ENCODE results near the gene PLCG2.
A peak's percentile ranks its signal among the peaks of the same experiment; 100 is the strongest.
"Not testable (repeated sequence)": the region's sequence is repeated elsewhere in the genome, so short reads cannot be mapped to it uniquely, and the experiment has no call there.

The PLCG2 gene

GRCh38 chr16:81790830-81791435, 11.8 kb downstream of the PLCG2 start:
- peak; percentile 33 for FAIRE-seq

DNA sequence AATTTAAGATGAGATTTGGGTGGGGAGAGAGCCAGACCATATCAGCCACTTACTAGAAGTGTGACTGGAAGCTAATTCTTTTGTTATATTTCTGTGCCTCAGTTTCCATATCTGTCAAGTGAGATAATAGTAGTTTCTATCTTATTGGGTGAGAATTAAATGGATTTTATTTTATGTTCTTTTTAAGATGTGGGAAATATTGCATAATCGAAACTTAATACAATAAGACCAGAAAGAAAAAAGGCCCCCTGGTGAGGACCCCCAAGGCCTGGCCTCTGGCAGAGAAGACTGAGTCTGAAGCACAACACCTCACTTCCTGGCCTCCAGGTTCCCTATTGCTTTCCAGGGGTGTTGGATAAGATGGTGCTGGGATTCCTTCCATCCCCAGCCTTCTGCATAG, 13.7 kb downstream of the PLCG2 start:
- no peak for FAIRE-seq

DNA sequence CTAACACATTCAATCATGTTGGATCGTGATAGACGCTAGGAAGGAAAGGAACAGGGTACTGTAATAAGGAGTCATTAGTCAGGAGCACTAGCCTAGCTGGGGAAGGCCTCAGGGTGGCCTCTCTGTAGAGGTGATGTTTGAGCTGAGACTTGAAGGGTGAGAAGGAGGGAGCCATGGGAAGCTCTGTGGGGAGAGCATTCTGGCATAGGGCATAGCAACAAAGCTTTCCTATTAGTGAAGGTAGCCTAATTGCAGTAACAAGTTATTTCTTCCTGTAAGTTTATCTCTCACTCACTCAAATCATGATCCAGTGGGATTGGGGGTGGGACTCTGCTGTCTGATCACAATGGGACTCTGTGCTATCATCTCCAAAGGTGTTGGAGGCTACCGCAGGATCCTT, 16.1 kb downstream of the PLCG2 start:
- FAIRE-seq: no peak

GRCh38 chr16:81796035-81796434, 16.9 kb downstream of the PLCG2 start:
- FAIRE-seq: no peak

GRCh38 chr16:81796583-81797346, 17.7 kb downstream of the PLCG2 start:
- FAIRE-seq: no peak

DNA sequence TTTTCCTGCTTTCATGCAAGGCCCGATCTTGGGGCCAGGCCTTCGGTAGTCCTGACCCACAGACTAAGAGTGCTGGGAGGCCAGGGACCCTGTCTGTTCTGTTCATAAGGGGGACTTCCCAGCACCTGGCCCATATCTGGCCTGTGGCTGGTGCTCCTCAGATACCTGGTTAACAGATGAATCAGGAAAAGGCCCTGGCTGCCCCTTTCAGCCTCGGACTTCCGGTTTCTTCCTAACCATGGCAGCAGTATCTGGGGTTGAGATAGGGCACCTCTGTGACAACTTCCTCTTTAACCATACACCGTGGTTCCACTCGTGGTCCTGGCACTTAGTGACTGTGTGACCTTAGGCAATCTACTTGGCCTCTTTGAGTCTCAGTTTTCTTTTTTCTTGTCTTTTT, 18.4 kb downstream of the PLCG2 start:
- no peak for FAIRE-seq

GRCh38 chr16:81798311-81799137, 19.4 kb downstream of the PLCG2 start:
- no peak for FAIRE-seq

GRCh38 chr16:81799138-81799504, 20.0 kb downstream of the PLCG2 start:
- FAIRE-seq: no peak

GRCh38 chr16:81801724-81802123, 22.6 kb downstream of the PLCG2 start:
- FAIRE-seq: not testable (repeated sequence)

DNA sequence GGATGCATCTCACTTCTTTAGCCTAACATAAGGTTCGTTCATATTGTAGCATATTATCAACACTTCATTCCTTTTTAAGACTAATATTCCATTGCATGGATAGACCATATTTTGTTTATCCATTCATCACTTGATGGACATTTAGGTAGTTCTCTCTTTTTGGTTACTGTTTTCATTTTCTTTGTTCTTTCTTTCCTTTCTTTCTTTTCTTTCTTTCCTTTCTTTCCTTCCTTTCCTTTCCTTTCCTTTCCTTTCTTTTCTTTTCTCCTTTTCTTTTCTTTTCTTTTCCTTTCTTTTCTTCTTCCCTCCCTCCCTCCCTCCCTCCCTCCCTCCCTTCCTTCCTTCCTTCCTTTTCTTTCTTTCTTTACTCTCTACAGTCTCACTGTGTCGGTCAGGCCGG, 24.2 kb downstream of the PLCG2 start:
- FAIRE-seq: no peak

GRCh38 chr16:81804134-81804610, 25.1 kb downstream of the PLCG2 start:
- no peak for FAIRE-seq

DNA sequence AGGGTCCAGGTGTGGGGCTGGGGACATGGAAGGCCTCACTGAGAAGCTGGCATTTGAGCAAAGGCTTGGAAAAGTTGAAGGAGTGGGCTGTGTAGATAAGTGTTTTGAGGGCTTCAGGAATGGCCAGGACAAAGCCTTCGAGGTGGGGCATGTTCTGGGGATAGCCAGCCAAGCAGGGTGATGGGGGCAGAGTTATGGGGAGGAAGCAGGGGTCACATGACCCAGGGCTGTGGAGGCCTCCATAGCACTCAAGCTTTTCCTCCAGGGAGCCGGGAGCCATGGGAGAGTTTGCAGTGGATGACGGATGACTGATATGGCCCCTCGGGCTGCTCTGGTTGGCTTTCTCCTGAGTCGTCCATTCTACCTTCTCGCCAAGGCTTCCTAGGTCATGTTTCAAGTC, 27.6 kb downstream of the PLCG2 start:
- no peak for FAIRE-seq

- FAIRE-seq: no peak
Measured at GRCh38 chr16:81807767-81808358, 28.8 kb downstream of the PLCG2 start.

GRCh38 chr16:81808933-81809480, 29.9 kb downstream of the PLCG2 start:
- FAIRE-seq: no peak

- no peak for FAIRE-seq
Measured at GRCh38 chr16:81809567-81809966, 30.5 kb downstream of the PLCG2 start.

DNA sequence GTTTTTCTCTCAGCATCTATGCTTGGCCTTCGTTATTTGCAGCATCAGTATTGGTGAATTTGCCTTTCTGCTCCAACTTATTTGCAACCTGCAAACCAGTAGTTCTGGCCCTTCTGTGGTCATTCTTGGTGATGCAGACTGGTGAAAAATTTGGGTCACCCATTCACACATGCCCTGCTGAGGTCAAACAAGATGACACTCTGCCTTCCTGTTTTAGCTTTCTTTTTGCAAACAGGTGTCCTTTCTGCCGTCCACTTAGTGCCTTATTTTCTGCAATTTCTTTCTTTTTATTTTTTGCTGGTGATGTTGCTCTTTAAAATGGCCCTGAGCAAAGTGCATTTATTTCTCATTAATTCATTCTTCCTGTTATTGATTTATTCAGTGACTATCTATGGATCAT, 31.3 kb downstream of the PLCG2 start:
- FAIRE-seq: no peak

- no peak for FAIRE-seq
Measured at GRCh38 chr16:81810894-81811538, 31.9 kb downstream of the PLCG2 start.

GRCh38 chr16:81813648-81814047, 34.6 kb downstream of the PLCG2 start:
- no peak for FAIRE-seq

- no peak for FAIRE-seq
Measured at GRCh38 chr16:81814751-81815428, 35.8 kb downstream of the PLCG2 start.

- no peak for FAIRE-seq
Measured at GRCh38 chr16:81815429-81815766, 36.3 kb downstream of the PLCG2 start.

GRCh38 chr16:81816351-81816750, 37.3 kb downstream of the PLCG2 start:
- FAIRE-seq: no peak

- FAIRE-seq: no peak
Measured at GRCh38 chr16:81816793-81817210, 37.7 kb downstream of the PLCG2 start.
